ENCODE measurements around the gene GALK1.
A peak's percentile ranks its signal among the peaks of the same experiment; 100 is the strongest.

GALK1 gene

GRCh38 chr17:75729351-75729750, 35.6 kb downstream of the GALK1 start:
- DNase-seq = no peak

- DNase-seq = no peak
Observed at GRCh38 chr17:75727391-75727790, 37.6 kb downstream of the GALK1 start.

GRCh38 chr17:75725504-75725903, 39.5 kb downstream of the GALK1 start:
- no peak for DNase-seq

GRCh38 chr17:75724016-75725003, 40.7 kb downstream of the GALK1 start:
- DNase-seq = no peak

- no peak for DNase-seq
Observed at GRCh38 chr17:75723171-75723930, 41.6 kb downstream of the GALK1 start.

- DNase-seq = no peak
Observed at GRCh38 chr17:75722542-75723095, 42.4 kb downstream of the GALK1 start.

- DNase-seq = peak in 5 of 56 donors; percentile 7 to 30 (median 25)
Observed at GRCh38 chr17:75722076-75722475, 42.9 kb downstream of the GALK1 start.

GRCh38 chr17:75721463-75722011, 43.5 kb downstream of the GALK1 start:
- no peak for DNase-seq

GRCh38 chr17:75720656-75721462, 44.1 kb downstream of the GALK1 start, which contains the start of gene ITGB4:
ITGB4 (plus strand) TSS chr17:75721459; CDS start chr17:75724704, 3,245 bp downstream.
- DNase-seq = peak in 32 of 56 donors; percentile 16 to 67 (median 42)

GRCh38 chr17:75719732-75720131, 45.3 kb downstream of the GALK1 start:
- DNase-seq = no peak

GRCh38 chr17:75712446-75712845, 52.5 kb downstream of the GALK1 start:
- no peak for DNase-seq

Data from amygdala (tissue), 56 donors.